GM21526 (cell line): Measurements from ENCODE around the gene ELK4.

Source experiments
- ATAC-seq: cut with Tn5 transposase; IDR thresholded peaks from one replicate; pipeline ENCODE4 v1.9.1; 2021; ENCODE audit warnings: moderate library complexity; ENCODE audit not compliant: unreplicated experiment, low FRiP score

The ELK4 gene

GRCh38 chr1:205631010-205631767 lies 622 bp downstream of the ELK4 start:
- peak; percentile 62 for ATAC-seq

DNA sequence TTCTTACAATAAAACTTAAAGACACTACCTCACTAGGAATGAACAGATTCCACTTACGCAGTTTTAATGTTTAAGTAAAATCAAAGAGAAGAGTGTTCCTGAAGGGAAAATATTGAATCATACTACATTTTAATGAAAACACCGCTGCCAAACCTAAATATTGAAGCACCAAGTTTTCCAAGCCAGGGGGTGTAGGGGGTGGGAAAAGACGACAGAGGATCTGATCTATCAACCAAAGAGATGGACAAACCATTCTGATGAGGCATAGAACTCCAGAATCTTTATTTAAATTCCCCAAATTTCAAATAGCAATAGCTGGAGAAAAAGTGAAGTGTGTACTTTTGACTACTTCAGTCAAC lies 1.2 kb downstream of the ELK4 start:
- no peak for ATAC-seq

DNA sequence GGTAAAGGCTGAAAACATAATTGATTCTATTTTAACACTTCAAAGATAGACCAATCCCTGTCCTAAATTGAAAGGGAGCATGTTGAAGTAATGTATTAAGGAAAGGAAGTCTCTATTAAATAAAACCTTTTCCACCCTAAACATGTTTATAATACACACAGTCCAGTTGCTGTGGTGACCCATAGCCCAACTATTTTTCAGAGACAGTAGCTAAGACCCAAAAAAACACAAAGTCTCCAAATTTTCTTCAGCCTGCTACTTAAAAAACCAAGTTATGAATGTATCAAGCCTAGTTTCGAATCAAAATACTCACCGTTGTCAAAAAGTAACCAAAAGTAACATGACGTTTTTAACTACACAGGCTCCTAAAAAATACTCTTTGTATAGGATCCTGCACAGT lies 1.6 kb downstream of the ELK4 start:
- ATAC-seq = no peak

DNA sequence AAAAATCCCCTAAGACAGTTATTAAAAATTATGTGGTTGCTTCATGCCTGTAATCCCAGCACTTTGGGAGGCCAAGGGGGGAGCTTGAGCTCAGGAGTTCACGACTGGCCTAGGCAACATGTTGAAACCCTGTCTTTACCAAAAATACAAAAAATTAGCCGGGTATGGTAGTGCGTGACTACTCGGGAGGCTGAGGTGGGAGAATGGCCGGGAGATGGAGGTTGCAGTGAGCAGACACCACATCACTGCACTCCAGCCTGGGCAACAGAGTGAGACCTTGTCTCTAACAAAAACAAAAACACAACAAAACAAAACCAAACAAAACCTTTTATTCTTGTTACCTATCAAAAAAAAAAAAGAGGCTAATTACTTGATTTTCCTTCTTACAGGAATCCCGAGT lies 2.1 kb downstream of the ELK4 start:
- ATAC-seq = no peak

DNA sequence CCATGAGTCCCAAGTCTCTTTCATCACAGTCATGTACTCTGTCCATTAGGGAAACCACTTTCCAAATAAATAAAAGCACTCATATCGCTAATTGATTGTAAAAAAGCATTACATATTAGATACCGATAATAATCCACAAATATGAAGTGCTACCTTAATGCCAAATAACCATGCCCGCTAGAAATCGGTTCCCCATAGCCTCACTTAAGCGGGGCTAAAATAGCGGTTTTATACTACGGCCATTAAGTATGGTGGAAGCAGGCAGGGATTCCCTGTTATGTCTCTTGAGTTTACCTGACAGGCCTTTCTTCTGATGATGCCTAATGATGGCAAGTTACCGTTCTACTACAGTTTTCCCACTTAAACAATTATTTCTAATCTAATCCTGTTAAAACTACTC lies 3.9 kb downstream of the ELK4 start:
- no peak for ATAC-seq

DNA sequence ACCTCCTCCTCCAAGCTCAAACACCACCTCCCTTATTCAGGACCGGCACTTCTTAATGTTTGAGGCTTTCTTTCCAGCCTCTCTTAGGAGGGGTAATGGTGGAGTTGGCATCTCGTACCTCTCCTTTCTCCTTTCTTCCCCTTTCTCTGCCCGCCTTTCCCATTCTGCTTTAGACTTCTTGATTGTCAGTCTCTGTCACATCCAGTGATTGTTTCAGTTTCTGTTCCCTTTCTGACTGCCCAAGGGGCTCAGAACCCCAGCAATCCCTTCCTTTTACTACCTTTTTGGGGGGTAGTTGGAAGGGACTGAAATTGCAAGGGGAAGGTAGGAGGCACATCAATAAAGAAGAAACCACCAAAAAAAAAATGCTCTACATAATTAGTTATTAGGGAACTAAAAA lies 5.6 kb downstream of the ELK4 start:
- no peak for ATAC-seq

DNA sequence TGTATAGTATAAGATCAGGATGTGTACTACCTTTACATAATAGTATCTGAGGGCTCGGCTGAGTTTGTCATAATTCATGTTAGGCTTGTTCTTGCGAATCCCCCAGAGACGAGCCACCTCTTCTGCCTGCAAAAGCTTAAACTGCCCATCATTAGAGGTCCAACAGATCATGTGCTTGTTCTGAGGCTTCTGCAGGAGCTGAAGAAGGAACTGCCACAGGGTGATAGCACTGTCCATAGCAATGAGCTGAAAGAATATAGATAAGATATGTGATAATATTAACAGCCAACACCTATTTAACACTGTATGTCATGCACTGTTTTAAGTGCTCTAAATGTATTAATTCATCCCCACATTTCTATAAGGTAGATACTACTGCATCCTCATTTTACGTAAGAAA lies 8.2 kb downstream of the ELK4 start:
- ATAC-seq = no peak

DNA sequence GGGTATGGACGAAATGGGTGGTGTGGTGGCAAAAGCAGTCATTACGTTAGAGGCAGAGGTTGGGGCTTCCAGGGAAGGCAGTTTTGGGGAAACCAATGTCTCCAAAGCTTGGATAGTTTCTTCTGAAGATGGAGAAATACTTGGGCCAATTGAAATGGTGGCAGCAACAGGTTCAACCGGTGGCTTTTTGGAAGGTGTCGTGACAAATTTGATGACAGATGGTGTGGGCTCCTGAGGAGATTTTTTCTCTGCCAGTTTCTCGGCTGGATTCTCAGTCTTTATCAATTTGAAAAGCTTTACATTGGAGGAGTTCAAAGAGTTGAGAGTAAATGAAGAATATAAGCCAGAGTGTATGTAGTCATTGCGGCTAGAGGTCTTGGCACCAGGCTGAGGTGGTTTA lies 11.5 kb downstream of the ELK4 start:
- ATAC-seq = no peak

DNA sequence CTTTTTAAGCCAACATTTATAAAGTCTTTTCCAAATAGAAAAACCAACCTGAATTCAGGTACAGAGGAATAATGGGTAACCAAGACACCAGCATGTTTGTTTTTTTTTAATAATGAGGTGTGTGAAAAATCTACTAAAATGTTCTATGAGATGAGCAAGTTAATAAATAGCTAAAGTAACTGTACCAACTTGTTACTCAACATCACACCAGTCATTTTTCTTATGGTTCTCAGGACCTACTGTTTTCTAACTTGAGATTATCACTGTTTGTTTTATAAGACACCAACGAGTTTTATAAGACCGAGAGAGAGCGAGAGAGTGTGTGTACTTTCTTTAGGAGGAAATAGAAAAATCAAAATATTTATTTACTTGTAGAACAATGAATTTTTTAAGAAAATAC lies 12.4 kb downstream of the ELK4 start:
- ATAC-seq = no peak

GRCh38 chr1:205616563-205617293 lies 15.1 kb downstream of the ELK4 start:
- ATAC-seq = no peak

GRCh38 chr1:205615789-205616188 lies 16.0 kb downstream of the ELK4 start:
- no peak for ATAC-seq

DNA sequence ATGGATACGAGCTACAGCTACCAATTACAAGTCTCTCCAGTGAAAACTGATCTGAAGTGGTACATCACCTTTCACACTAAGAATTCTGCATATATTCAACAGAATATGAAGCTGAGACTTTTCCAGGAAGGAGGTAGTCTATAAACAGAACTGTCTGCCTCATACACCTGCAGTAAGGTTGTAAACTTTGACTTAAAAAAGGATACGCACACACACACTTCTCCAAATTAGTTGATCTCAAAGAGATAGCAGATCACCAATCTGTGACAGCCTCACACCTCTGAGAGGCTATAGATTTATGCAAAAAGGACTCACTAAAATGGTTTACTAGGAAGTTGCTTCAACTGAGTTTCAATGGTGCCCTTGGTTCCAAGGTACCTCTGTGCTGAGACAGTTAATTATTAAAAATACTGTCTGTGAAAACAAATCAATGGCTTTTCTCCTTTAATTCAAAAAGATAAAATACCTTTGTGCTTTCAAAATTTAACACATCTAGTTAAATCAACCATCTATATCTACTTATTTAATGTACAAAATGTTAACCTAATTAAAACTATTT lies 17.9 kb downstream of the ELK4 start:
- ATAC-seq = no peak

GRCh38 chr1:205612556-205612955 lies 19.3 kb downstream of the ELK4 start:
- ATAC-seq = no peak

DNA sequence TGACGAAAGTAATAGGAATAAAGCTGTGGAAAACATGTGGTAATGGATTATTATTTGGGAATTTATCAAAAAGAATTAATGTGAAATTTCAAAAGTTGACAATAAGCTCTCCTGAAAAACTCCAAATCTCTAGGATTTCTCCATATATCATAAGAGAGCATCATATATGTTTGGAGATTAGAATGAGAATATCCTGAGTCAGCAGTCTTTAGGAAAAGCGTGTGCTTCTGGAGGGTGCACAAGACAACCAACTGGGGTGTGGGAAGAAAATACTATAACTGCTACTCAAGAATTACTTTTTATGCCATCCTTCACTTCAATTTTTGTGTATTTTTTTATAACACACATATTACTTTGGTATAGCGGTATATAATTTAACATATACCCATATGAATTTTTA lies 19.7 kb downstream of the ELK4 start:
- no peak for ATAC-seq

- ATAC-seq = no peak
These were observed 20.8 kb downstream of the ELK4 start for GRCh38 chr1:205610901-205611466.

GRCh38 chr1:205610036-205610435 lies 21.8 kb downstream of the ELK4 start:
- ATAC-seq = no peak

DNA sequence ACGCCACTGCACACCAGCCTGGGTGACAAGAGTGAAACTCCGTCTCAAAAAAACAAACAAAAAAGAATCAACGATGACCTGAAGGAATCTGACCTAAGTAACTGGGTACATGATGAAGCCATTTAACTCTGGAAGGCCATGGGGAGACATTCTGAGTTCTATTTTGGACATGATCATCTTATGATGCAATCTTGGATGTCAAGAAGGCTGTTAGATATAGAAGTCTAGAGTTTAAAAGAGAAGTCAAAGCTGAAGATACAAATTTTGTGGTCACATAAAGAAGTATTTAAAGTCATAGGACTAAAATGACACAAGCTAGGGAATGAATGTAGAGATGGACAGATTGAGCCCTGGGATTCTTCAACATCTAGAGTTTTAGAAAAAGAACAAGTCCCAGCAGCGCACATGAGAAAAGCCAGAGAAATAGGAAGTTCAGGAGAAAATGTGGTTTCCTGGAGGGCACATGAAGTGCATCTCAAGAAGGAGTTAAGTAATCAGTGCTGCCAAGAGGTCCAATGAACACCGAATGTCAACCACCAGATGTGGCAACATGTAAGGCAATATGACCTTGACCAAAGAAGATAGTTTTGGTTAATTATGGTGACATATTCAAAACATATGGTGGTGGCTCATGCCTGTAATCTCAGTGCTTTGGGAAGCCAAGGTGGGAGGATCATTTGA lies 26.8 kb downstream of the ELK4 start:
- ATAC-seq = no peak

- ATAC-seq = no peak
These were observed 27.8 kb downstream of the ELK4 start for GRCh38 chr1:205604059-205604458.

DNA sequence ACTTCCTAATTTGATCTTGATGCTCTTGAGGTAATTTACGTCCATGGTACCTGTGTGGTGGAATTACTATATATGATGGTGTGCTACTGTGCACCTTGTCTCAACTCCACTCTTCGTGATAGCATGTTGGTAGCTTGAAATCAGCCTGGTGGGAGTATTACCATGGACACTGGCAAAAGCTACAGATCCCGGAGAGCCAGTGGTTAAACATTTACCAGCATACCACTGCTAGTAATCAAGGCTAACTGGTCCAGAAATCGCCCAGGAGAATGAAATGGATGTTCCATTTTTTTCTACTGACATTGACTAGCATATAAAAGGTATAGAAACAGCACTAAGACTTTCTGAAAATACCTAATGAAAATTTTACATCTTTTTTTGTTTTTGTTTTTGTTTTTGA lies 30.6 kb downstream of the ELK4 start:
- ATAC-seq = no peak

- no peak for ATAC-seq
These were observed 31.7 kb downstream of the ELK4 start for GRCh38 chr1:205600085-205600484.

DNA sequence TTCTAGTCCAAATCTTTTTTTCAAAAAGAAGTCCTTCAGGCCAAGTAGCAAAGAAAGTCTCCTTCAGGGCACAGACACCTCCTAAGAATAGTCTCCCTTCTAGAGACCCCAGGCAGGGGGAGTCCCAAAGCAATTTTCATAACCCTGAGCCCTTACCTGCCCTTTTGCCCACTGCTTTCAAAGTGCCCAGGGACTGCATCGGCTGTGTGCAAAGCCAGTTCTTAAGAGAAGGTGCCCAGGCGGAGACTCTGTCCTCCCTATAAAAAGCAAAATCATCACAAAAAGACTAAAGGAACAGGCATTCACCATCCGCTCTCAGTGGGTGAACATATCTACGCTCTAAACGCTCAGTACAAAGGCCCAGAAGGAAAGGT lies 32.2 kb downstream of the ELK4 start:
- no peak for ATAC-seq
